Measurements from ENCODE around the gene TMPRSS6.

DNA sequence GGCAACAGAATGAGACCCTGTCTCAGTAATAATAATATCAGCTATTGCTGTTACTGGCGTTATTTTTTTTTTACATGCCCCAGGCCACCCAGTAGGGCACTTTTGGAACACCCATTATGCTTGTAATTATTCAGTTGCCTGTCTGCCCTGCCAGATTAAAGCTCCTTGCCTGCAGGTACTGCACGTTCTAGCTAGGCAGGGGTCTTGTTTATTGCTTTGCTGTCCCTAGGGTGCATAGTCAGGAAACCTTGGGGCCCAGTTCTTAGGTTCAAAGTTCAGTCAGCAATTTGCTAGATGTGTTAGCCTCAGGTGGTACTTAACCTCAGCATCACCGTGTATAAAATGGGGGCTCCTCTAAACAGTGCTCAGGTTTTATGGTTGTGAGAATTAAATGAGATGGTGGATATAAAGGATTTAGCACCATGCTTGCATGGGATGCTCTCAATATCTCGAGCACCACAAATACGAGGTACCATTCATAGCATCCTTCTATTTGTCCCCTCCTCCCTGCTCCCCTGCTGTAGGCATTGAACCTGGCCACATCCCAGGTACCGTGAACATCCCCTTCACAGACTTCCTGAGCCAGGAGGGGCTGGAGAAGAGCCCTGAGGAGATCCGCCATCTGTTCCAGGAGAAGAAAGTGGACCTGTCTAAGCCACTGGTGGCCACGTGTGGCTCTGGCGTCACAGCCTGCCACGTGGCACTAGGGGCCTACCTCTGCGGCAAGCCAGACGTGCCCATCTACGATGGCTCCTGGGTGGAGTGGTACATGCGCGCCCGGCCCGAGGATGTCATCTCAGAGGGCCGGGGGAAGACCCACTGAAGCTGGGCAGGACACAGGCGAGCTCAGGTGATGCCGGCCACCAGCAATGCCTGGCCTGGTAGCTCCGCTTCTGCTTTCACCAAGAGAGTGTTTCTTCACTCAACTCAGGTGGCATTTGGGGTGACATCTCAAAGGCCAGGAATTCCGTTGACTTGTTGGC lies 80.5 kb downstream of the TMPRSS6 start:
- no peak for TF ChIP-seq POLR2A (IDR thresholded peaks at IDR 0.05; ENCODE audit: borderline replicate concordance, extremely low read depth, insufficient read depth, insufficient read length)
- TF ChIP-seq SP1 (IDR thresholded peaks at IDR 0.05; ENCODE audit: low read depth), result no peak
- TF ChIP-seq, protein P1, sequence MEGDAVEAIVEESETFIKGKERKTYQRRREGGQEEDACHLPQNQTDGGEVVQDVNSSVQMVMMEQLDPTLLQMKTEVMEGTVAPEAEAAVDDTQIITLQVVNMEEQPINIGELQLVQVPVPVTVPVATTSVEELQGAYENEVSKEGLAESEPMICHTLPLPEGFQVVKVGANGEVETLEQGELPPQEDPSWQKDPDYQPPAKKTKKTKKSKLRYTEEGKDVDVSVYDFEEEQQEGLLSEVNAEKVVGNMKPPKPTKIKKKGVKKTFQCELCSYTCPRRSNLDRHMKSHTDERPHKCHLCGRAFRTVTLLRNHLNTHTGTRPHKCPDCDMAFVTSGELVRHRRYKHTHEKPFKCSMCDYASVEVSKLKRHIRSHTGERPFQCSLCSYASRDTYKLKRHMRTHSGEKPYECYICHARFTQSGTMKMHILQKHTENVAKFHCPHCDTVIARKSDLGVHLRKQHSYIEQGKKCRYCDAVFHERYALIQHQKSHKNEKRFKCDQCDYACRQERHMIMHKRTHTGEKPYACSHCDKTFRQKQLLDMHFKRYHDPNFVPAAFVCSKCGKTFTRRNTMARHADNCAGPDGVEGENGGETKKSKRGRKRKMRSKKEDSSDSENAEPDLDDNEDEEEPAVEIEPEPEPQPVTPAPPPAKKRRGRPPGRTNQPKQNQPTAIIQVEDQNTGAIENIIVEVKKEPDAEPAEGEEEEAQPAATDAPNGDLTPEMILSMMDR (IDR thresholded peaks at IDR 0.05 in 2 of 3, conservative IDR thresholded peaks at IDR 0.05 in 1 of 3; ENCODE audit: borderline replicate concordance in 1 of 3, insufficient read depth in 1 of 3, low read depth in 2 of 3, low read length in 2 of 3), result no peak
- no peak for TF ChIP-seq EZH2phosphoT487 (IDR thresholded peaks at IDR 0.05; ENCODE audit: borderline replicate concordance)
- TF ChIP-seq ZNF274 (IDR thresholded peaks at IDR 0.05; ENCODE audit: low read depth, low read length), result no peak
- TF ChIP-seq SRF (IDR thresholded peaks at IDR 0.05; ENCODE audit: low read depth), result no peak
- TF ChIP-seq POLR2AphosphoS5 (IDR thresholded peaks at IDR 0.05; ENCODE audit: low read depth, low read length), result no peak
- TF ChIP-seq, protein P2, sequence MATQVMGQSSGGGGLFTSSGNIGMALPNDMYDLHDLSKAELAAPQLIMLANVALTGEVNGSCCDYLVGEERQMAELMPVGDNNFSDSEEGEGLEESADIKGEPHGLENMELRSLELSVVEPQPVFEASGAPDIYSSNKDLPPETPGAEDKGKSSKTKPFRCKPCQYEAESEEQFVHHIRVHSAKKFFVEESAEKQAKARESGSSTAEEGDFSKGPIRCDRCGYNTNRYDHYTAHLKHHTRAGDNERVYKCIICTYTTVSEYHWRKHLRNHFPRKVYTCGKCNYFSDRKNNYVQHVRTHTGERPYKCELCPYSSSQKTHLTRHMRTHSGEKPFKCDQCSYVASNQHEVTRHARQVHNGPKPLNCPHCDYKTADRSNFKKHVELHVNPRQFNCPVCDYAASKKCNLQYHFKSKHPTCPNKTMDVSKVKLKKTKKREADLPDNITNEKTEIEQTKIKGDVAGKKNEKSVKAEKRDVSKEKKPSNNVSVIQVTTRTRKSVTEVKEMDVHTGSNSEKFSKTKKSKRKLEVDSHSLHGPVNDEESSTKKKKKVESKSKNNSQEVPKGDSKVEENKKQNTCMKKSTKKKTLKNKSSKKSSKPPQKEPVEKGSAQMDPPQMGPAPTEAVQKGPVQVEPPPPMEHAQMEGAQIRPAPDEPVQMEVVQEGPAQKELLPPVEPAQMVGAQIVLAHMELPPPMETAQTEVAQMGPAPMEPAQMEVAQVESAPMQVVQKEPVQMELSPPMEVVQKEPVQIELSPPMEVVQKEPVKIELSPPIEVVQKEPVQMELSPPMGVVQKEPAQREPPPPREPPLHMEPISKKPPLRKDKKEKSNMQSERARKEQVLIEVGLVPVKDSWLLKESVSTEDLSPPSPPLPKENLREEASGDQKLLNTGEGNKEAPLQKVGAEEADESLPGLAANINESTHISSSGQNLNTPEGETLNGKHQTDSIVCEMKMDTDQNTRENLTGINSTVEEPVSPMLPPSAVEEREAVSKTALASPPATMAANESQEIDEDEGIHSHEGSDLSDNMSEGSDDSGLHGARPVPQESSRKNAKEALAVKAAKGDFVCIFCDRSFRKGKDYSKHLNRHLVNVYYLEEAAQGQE (IDR thresholded peaks at IDR 0.05; ENCODE audit: low read depth), result no peak
- TF ChIP-seq, protein P3, sequence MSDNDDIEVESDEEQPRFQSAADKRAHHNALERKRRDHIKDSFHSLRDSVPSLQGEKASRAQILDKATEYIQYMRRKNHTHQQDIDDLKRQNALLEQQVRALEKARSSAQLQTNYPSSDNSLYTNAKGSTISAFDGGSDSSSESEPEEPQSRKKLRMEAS (IDR thresholded peaks at IDR 0.05), result no peak

Data from HCT116 (cell line).